K562 (cell line): Measurements from ENCODE around the gene NME4. TPM values are rescaled to one million over a fixed set of nuclear protein-coding genes. Genes with fewer than 3 reads are reported as not detected.

ENCODE experiments used
- ATAC-seq: fragments of 200-7000 bp; cut with Tn5 transposase; 3 replicates; pipeline ENCODE4 v1.9.1; 2020; ENCODE audit warnings: moderate library complexity
- BruUV-seq: library from RNA; stranded (reverse); fragments of 400-500 nt; replicated peaks from 2 replicates; lab custom pipeline; 2021; lab: Mats Ljungman, UMichigan
- CTCF ChIA-PET: fragments of 300-600 bp; formaldehyde crosslinking; extraction: SDS; loops from one replicate; lab custom pipeline; 2021; ENCODE audit warnings: low intra/inter-chr PET ratio; lab: Yijun Ruan, JAX
- POLR2A ChIA-PET: fragments of 300-600, 350-650 bp; sonication (Branson Sonifier 250); formaldehyde crosslinking; extraction: SDS; loops from one replicate; lab custom pipeline; 2021; ENCODE audit warnings: antibody characterized with exemption, inconsistent platforms; lab: Yijun Ruan, JAX
- DNase-seq, 4 experiments: peaks; one replicate each; pipeline versions ENCODE4 v3.0.0 to v3.0.0-alpha.2; 2011 to 2018; ENCODE audit warnings: low spot score in 3 of 4, mixed read lengths in 3 of 4; ENCODE audit errors: extremely low read depth in 1 of 4
- FAIRE-seq: peaks from 2 replicates; lab custom pipeline; 2011; peaks lifted over from hg19 to GRCh38; lab: Jason Lieb, UNC
- H2AFZ ChIP-seq: 2 replicates; pipeline ENCODE4 v1.6.0; 2011; ENCODE audit warnings: low read depth, low read length, control low read depth, inconsistent platforms
- H3K27ac ChIP-seq: fragments of 200-600 bp; 3 replicates; pipeline ENCODE4 v1.8.0; 2011; ENCODE audit warnings: low read depth, mild to moderate bottlenecking, control low read depth, inconsistent platforms, low read length, moderate library complexity, mixed read lengths; ENCODE audit errors: extremely low read depth
- H3K27me3 ChIP-seq, 2 experiments: fragments of 300-600 bp in 1 of 2; 2 replicates in 1 of 2; 3 replicates in 1 of 2; pipeline versions ENCODE4 v1.6.0 to v1.8.0; 2011; ENCODE audit warnings: inconsistent platforms in 2 of 2, low read length in 2 of 2, mild to moderate bottlenecking in 1 of 2, mixed read lengths in 1 of 2, moderate library complexity in 1 of 2; ENCODE audit not compliant: control insufficient read depth in 2 of 2, insufficient read depth in 2 of 2
- H3K36me3 ChIP-seq: fragments of 300-600 bp; 3 replicates; pipeline ENCODE4 v1.8.0; 2011; ENCODE audit warnings: mild to moderate bottlenecking, low read length, inconsistent platforms; ENCODE audit not compliant: control insufficient read depth, insufficient read depth
- H3K4me1 ChIP-seq, 2 experiments: fragments of 200-600 bp in 1 of 2; replicated peaks in 1 of 2; 2 replicates in 1 of 2; 3 replicates in 1 of 2; pipeline versions ENCODE4 v1.5.1 to v1.8.0; 2011; ENCODE audit warnings: inconsistent platforms in 2 of 2, low read length in 2 of 2, mild to moderate bottlenecking in 1 of 2, mixed read lengths in 1 of 2, moderate library complexity in 1 of 2; ENCODE audit not compliant: control insufficient read depth in 2 of 2, insufficient read depth in 2 of 2
- H3K4me2 ChIP-seq: 2 replicates; pipeline ENCODE4 v1.6.1; 2011; ENCODE audit warnings: low read length, control low read depth, inconsistent platforms, mixed read lengths; ENCODE audit not compliant: insufficient read depth
- H3K4me3 ChIP-seq: fragments of 200-600 bp; sonication (generic), shearing (Covaris generic); 2 replicates; pipeline ENCODE4 v1.5.1; 2016; ENCODE audit warnings: control low read depth, inconsistent platforms
- H3K79me2 ChIP-seq: fragments of 200-600 bp; 3 replicates; pipeline ENCODE4 v1.8.0; 2011; ENCODE audit warnings: low read length, inconsistent platforms; ENCODE audit not compliant: control insufficient read depth, insufficient read depth
- H3K9ac ChIP-seq, 2 experiments: 2 replicates each; pipeline versions ENCODE4 v1.6.0 to v1.6.1; 2011; ENCODE audit warnings: low read depth in 2 of 2, low read length in 2 of 2, control low read depth in 1 of 2, inconsistent platforms in 1 of 2, mild to moderate bottlenecking in 1 of 2, mixed read lengths in 1 of 2; ENCODE audit not compliant: insufficient read depth in 1 of 2
- H3K9me1 ChIP-seq: one replicate; pipeline ENCODE4 v1.6.0; 2011; ENCODE audit warnings: inconsistent platforms, mild to moderate bottlenecking, low read length, moderate library complexity; ENCODE audit not compliant: control insufficient read depth, insufficient read depth
- H3K9me3 ChIP-seq: replicated peaks from 2 replicates; pipeline ENCODE4 v1.5.1; 2011; ENCODE audit warnings: low read depth, low read length, inconsistent platforms; ENCODE audit not compliant: control insufficient read depth, insufficient read depth
- H4K20me1 ChIP-seq: replicated peaks from 2 replicates; pipeline ENCODE4 v1.6.1; 2011; ENCODE audit warnings: low read length, inconsistent platforms, mixed read lengths; ENCODE audit not compliant: control insufficient read depth, insufficient read depth
- HNRNPL ChIP-seq: fragments of 200-400 bp; formaldehyde crosslinking; IDR thresholded peaks from 2 replicates; pipeline ENCODE4 v1.6.1; 2017; ENCODE audit warnings: low read depth, mild to moderate bottlenecking, low read length
- NCOA4 ChIP-seq: fragments of 450-650 bp; IDR thresholded peaks from 2 replicates; pipeline ENCODE4 v1.6.1; 2018; ENCODE audit warnings: mild to moderate bottlenecking; ENCODE audit not compliant: partially characterized antibody
- NFYB ChIP-seq: IDR thresholded peaks from 2 replicates; pipeline ENCODE4 v1.6.1; 2011; ENCODE audit warnings: mild to moderate bottlenecking, moderate library complexity; ENCODE audit not compliant: insufficient read length; ENCODE audit errors: extremely low read depth
- ZNF408 ChIP-seq: fragments of 250-450 bp; sonication (Bioruptor Pico); IDR thresholded peaks from 2 replicates; pipeline ENCODE4 v1.4.0; 2020; ENCODE audit warnings: low read depth, mild to moderate bottlenecking, moderate library complexity
- WGBS: fragments of 100-300 bp; shearing (Covaris generic); methylation state at CpG from one replicate; pipeline ENCODE4 v1.1.6; 2016; ENCODE audit warnings: low coverage, mixed read lengths; ENCODE audit not compliant: insufficient coverage; ENCODE audit errors: missing lambda C conversion rate; 5-methylcytosine and 5-hydroxymethylcytosine counted together
- in situ Hi-C: fragments of 300-500 bp; cut with MboI; formaldehyde crosslinking; loops from 4 replicates; pipeline ENCODE4 v1.15.0; 2018; ENCODE audit warnings: inconsistent platforms, mixed read lengths
- intact Hi-C: fragments of 100-400 bp; cut with micrococcal nuclease; formaldehyde crosslinking; loops from 2 replicates; pipeline ENCODE4 v1.14.2; 2022
- polyA plus RNA-seq, 8 experiments: library from polyadenylated mRNA; depleted of rRNA in 4 of 8; stranded (reverse) in 5 of 8; unstranded in 3 of 8; fragments of >200 nt; fragmentation: Nextera tagmentation in 2 of 8; fragmentation: Illumina TruSeq in 1 of 8; extraction: Ambion mirVana in 2 of 8; extraction: Trizol in 1 of 8; gene quantifications; 2 replicates each; pipeline versions ENCODE4 v1.2.1 to v1.2.3, GENCODE V29; 2011 to 2014; ENCODE audit warnings: inconsistent platforms in 1 of 8, missing spikeins in 1 of 8
- total RNA-seq, 7 experiments: library from RNA; depleted of rRNA in 6 of 7; stranded (reverse); fragments of >200 nt in 6 of 7; fragmentation: Illumina TruSeq in 2 of 7; extraction: Trizol in 2 of 7; gene quantifications; 2 replicates each; pipeline versions ENCODE4 v1.2.1 to v1.2.3, GENCODE V29; 2011 to 2021; ENCODE audit warnings: low replicate concordance in 1 of 7

NME4 gene
- total and polyA plus RNA-seq, 9 of the 15 experiments (the other 6 are each of a cell fraction or from before 2014, with no cell fraction given): 15.4 to 264 (median 139) TPM

GRCh38 chr16:361341-361871, 35.6 kb upstream of the NME4 start:
- CTCF ChIA-PET: interaction anchor here (0.6 to 0.8 kb wide), 2 partner anchors 136 to 295 kb away, joined by 3 read pairs; no protein-coding TSS in a partner anchor
- ATAC-seq: no peak
- intact Hi-C loops (no loop called here), in situ Hi-C loops (no loop called here)
- Histone ChIP-seq H4K20me1 (no peaks in the 10 kb centered on the region), H3K9me1 (peaks cover 4% of the 10 kb centered on the region), H3K4me3 (no peak overlapping the region), H3K27me3 (no peaks in the 10 kb centered on the region), H3K4me2 (no peak overlapping the region), H3K27ac (no peak overlapping the region), H3K4me1 (peaks cover 6 to 72% of the 10 kb centered on the region in 2 experiments; a peak in 4 of 5 replicates), H3K9ac (peak overlapping the region in 1 of 2 experiments; percentile 35; a peak in 1 of 4 replicates), H3K79me2 (no peaks in the 10 kb centered on the region), H3K36me3 (peaks cover 6% of the 10 kb centered on the region; the same call in 1 of the 3 replicates), H3K9me3 (no peaks in the 10 kb centered on the region), H2AFZ (no peak overlapping the region)
- no peak for DNase-seq
- 66% methylated on average over 30 of the region's 30 CpGs for WGBS
- FAIRE-seq: no peak
- TF ChIP-seq NCOA4 (no peak), NFYB (peak; percentile 13), HNRNPL (0 out of 2 replicates have a peak, but pooled peaks have one; percentile 59), ZNF408 (CRISPR knock-in tag) (no peak)
- POLR2A ChIA-PET: interaction anchor here (1.6 kb wide), 2 partner anchors 9 to 133 kb away, joined by 4 read pairs; partner anchors contain the start of gene MRPL28
- BruUV-seq: no TSS peak
